ENCODE data around the gene OLFML2A. TPM values are rescaled to one million over a fixed set of nuclear protein-coding genes. Genes with fewer than 3 reads are reported as not detected.
"Not testable (repeated sequence)": the region's sequence is repeated elsewhere in the genome, so short reads cannot be mapped to it uniquely, and the experiment has no call there.

Gene OLFML2A
- total RNA-seq, 1 donor from 2014 or later, result 7.0 TPM

DNA sequence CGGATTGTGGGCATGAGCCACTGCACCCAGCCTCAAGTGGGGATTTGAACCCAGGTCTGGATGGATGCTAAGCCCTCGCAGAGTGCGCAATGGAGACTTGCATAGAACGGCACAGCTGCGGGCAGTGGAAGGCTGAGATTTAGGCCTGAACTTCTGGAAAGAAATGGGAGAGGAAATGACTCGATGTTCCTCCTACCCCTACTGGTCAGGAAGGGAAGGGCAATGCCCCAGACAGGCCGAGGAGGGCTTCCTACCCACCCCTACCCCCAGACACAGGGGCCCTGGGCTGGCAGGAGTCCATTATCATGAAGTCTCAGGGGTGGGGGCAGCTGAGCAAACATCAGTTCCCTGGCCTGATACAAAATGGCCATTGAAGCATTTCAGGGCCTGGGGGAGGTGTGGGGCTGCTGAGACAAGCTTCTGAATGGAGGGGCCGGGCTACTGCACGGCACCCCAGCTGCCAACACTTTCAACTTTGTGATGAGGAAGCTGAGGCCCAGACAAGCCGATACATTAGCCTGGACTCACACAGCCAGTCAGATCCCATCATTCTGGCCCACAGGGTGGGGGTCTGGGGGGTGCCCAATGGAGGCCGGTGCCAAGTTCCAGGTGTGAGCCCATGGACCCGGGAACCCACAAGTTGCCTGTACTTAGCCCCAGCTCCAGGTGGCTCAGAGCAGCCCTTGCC, 62.8 kb downstream of the OLFML2A start:
- DNase-seq (ENCODE audit: low read depth), result no peak
- TF ChIP-seq, protein P1, sequence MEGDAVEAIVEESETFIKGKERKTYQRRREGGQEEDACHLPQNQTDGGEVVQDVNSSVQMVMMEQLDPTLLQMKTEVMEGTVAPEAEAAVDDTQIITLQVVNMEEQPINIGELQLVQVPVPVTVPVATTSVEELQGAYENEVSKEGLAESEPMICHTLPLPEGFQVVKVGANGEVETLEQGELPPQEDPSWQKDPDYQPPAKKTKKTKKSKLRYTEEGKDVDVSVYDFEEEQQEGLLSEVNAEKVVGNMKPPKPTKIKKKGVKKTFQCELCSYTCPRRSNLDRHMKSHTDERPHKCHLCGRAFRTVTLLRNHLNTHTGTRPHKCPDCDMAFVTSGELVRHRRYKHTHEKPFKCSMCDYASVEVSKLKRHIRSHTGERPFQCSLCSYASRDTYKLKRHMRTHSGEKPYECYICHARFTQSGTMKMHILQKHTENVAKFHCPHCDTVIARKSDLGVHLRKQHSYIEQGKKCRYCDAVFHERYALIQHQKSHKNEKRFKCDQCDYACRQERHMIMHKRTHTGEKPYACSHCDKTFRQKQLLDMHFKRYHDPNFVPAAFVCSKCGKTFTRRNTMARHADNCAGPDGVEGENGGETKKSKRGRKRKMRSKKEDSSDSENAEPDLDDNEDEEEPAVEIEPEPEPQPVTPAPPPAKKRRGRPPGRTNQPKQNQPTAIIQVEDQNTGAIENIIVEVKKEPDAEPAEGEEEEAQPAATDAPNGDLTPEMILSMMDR (conservative IDR thresholded peaks at IDR 0.05; ENCODE audit: low read depth, low read length), result peak; percentile 50
- H3K4me3 ChIP-seq (ENCODE audit: low read depth, low read length), result no peak overlapping the region

DNA sequence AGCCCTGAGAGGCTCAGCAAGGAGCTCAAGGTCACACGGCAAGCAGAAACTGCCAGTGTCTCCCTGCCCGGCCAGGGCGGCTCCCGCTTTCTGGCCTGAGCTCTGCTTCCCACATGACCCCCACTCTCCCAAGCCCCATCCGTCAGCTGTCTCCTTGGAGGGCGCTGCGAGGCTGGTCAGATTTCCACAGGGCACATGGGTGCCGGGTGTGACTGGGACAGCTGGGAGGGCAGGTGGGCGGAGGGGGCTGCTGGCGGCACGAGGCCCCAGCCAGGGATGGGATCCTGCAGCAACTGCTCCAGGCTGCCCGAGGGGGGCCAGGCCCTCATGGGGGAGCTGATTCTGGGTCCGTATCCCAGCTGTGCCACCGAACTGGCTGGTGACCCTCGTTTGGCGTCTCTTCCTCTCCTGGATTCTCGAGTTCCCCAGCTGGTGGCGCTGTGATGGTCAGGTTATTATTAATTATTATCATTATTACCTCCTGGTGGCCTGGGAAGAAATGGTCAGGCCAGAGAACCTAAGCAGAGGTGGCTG, 63.4 kb downstream of the OLFML2A start:
- TF ChIP-seq, protein P1 (conservative IDR thresholded peaks at IDR 0.05; ENCODE audit: low read depth, low read length), result peak; percentile 39
- H3K4me3 ChIP-seq (ENCODE audit: low read depth, low read length), result no peak overlapping the region
- DNase-seq (ENCODE audit: low read depth), result no peak

DNA sequence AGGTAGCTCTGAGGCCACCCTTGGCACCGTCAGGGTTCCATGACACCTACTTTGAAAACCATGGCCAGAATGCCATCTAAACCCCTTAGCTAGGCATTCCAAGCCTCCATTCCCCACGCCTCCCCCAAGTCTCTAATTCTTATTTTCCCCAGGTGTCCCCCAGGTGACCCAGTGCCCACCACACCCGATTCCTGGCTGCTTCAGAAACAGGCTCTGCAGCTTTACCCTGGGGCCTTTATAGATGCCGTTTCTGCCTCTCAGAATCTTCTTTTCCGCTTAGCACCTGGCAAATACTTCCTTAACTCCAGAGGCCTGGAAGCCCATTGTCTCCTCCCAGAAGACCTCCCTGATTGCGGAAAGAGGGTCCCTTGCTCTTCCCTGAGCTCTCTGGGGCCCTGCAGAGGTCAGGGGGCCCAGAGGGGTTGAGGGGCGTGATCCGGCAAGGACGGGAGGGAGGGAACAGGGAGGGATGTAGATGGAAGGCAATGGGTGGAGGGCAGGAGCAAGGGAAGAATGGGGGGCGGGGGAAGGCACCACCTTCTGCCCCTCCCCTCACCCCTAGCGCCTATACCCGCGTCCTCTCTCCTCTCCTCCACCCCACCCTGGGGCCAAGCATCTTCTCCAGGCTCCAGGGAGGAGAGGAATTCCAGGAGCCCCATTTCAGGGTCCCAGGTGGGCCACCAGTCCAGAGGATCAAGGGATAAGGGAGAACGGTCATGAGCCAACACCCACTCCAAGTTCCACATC, 64.3 kb downstream of the OLFML2A start:
- TF ChIP-seq, protein P1 (conservative IDR thresholded peaks at IDR 0.05; ENCODE audit: low read depth, low read length), result no peak
- no peak overlapping the region for H3K4me3 ChIP-seq (ENCODE audit: low read depth, low read length)
- no peak for DNase-seq (ENCODE audit: low read depth)

DNA sequence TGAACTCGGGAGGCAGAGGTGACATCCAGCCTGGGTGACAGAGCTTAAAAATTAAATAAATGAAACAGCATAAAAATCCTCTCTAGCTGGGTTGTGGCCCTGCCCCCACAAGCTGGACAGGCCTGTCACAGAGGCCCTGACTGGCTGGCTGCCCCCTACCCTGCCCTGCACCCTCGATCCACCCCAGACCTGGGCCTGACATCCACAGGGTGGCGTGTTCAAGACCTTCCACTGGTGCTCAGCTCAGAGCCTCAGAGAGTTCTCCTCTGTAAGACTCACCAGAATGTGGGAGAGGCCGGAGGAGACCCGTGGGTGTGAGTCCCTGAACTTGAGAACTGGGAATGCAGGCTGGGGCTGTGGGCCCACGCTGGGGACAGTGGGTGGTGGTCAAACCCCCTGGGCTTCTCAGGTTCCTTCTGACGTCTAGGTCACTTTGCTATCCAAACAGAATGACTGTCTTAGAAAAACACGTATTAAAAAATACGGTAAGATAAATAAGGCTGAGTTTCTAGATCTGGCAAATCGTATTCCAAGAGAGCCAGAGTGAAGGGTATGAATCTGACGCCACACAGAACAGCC, 66.6 kb downstream of the OLFML2A start:
- H3K4me3 ChIP-seq (ENCODE audit: low read depth, low read length), result no peak overlapping the region
- TF ChIP-seq, protein P1 (conservative IDR thresholded peaks at IDR 0.05; ENCODE audit: low read depth, low read length), result no peak

DNA sequence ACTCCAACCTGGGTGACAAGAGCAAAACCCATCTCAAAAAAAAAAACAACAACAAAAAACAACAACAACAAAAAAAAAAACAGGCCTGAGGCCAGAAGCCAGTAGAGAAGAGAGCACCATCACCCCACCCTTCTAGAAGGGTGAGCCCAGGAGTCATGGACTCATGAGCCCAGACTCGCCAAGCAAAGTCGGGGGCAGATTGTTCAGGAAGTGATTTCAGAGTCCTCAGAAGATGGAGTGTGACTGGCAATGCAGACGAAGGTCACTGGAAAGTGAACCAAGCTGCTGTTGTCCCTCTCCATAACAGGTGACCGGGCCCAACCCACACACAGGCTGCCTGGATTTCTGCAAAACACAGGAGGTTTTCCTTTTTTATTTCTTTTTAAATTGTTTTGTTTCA, 67.4 kb downstream of the OLFML2A start:
- TF ChIP-seq, protein P1 (conservative IDR thresholded peaks at IDR 0.05; ENCODE audit: low read depth, low read length), result no peak
- H3K4me3 ChIP-seq (ENCODE audit: low read depth, low read length), result no peak overlapping the region
- DNase-seq (ENCODE audit: low read depth), result no peak

More for the DNA sequence above, 66.6 kb downstream of the OLFML2A start:
- no peak for DNase-seq (ENCODE audit: low read depth)

DNA sequence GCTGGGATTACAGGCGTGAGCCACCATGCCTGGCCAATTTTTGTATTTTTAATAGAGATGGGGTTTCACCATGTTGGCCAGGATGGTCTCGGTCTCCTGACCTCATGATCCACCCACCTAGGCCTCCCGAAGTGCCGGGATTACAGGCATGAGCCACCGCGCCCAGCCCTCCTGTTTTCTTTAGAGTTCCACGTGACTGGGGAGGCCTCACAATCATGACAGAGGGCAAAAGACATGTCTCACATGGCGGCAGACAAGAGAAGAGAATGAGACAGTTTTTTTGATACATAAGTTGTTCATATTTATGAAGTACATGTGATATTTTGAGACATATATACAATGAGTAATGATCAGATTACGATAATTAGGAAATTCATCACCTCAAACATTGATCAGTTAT, 69.5 kb downstream of the OLFML2A start:
- DNase-seq (ENCODE audit: low read depth); H3K4me3 ChIP-seq (ENCODE audit: low read depth, low read length): not testable (repeated sequence)

DNA sequence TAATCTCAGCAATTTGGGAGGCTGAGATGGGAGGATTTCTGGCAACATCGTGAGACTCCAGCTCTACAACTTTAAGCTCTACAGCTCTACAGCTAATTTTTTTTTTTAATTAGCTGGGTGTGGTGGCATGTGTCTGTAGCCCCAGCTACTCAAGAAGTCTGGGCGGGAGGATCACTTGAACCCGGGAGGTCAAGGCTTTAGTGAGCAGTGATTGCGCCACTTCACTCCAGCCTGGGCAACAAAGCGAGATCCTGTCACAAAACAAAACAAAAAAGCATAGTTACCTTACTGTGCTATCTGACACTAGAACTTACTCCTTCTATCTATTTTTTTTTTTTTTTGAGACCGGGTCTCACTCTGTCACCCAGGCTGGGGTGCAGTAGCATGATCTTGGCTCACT, 70.0 kb downstream of the OLFML2A start:
- no peak for DNase-seq (ENCODE audit: low read depth)
- H3K4me3 ChIP-seq (ENCODE audit: low read depth, low read length), result no peak overlapping the region
- TF ChIP-seq, protein P1 (conservative IDR thresholded peaks at IDR 0.05; ENCODE audit: low read depth, low read length), result no peak

Measured in epithelial cell of proximal tubule (primary cell).